T-helper 1 cell treated with Interleukin-12 subunit alpha and Interleukin-12 subunit beta and Interleukin-4 antibody, amounts not matched to agents 30 μg/mL and 1 μg/mL, for 36 hours (primary cell): Measurements from ENCODE around the gene ILK.

Experiments
- H3K27ac Mint-ChIP-seq: one replicate; pipeline ENCODE4 v1.8.0; 2021; ENCODE audit warnings: mild to moderate bottlenecking, mixed read lengths
- H3K27me3 Mint-ChIP-seq: one replicate; pipeline ENCODE4 v1.8.0; 2021; ENCODE audit warnings: low read depth, mixed read lengths
- H3K36me3 Mint-ChIP-seq: one replicate; pipeline ENCODE4 v1.8.0; 2021; ENCODE audit warnings: low read depth, mixed read lengths
- H3K4me1 Mint-ChIP-seq: one replicate; pipeline ENCODE4 v1.8.0; 2021; ENCODE audit warnings: low read depth, mixed read lengths
- H3K4me3 Mint-ChIP-seq: one replicate; pipeline ENCODE4 v1.8.0; 2021; ENCODE audit warnings: mild to moderate bottlenecking, moderate library complexity, mixed read lengths
- H3K9me3 Mint-ChIP-seq: one replicate; pipeline ENCODE4 v1.8.0; 2021; ENCODE audit warnings: mixed read lengths

ILK gene

GRCh38 chr11:6618117-6619003, 14.8 kb downstream of the ILK start:
- Mint-ChIP-seq H3K27ac (no peak overlapping the region), H3K27me3 (no peaks in the 10 kb centered on the region), H3K9me3 (no peaks in the 10 kb centered on the region), H3K36me3 (peaks cover 16% of the 10 kb centered on the region), H3K4me1 (peaks cover 6% of the 10 kb centered on the region), H3K4me3 (no peak overlapping the region)

GRCh38 chr11:6619004-6619745, 15.6 kb downstream of the ILK start, which contains the start of gene TPP1:
Gene TPP1 (minus strand): TSS chr11:6619422. CDS start chr11:6619400, 22 bp downstream.
- no peaks in the 10 kb centered on the region for H3K9me3 Mint-ChIP-seq
- H3K27me3 Mint-ChIP-seq: no peaks in the 10 kb centered on the region
- peaks cover 16% of the 10 kb centered on the region for H3K36me3 Mint-ChIP-seq
- no peak within 1 kb of the TSS for H3K27ac Mint-ChIP-seq
- peaks cover 6% of the 10 kb centered on the region for H3K4me1 Mint-ChIP-seq
- no peak within 1 kb of the TSS for H3K4me3 Mint-ChIP-seq

GRCh38 chr11:6620636-6621035, 17.1 kb downstream of the ILK start:
- no peaks in the 10 kb centered on the region for H3K9me3 Mint-ChIP-seq
- H3K4me1 Mint-ChIP-seq: peaks cover 6% of the 10 kb centered on the region
- no peaks in the 10 kb centered on the region for H3K27me3 Mint-ChIP-seq
- no peak overlapping the region for H3K27ac Mint-ChIP-seq
- no peak overlapping the region for H3K4me3 Mint-ChIP-seq
- H3K36me3 Mint-ChIP-seq: peaks cover 8% of the 10 kb centered on the region

GRCh38 chr11:6621711-6622211, 18.2 kb downstream of the ILK start:
- Mint-ChIP-seq H3K9me3 (no peaks in the 10 kb centered on the region), H3K27me3 (no peaks in the 10 kb centered on the region), H3K4me1 (no peaks in the 10 kb centered on the region), H3K36me3 (no peaks in the 10 kb centered on the region), H3K4me3 (no peak overlapping the region), H3K27ac (no peak overlapping the region)

- H3K27ac Mint-ChIP-seq: no peak overlapping the region
These were observed 18.9 kb downstream of the ILK start for GRCh38 chr11:6622261-6623171.

GRCh38 chr11:6623391-6624363, 20.1 kb downstream of the ILK start:
- H3K27me3 Mint-ChIP-seq: no peaks in the 10 kb centered on the region

More at GRCh38 chr11:6622261-6623171, 18.9 kb downstream of the ILK start:
- H3K36me3 Mint-ChIP-seq: no peaks in the 10 kb centered on the region
- H3K27me3 Mint-ChIP-seq: no peaks in the 10 kb centered on the region
- H3K4me3 Mint-ChIP-seq: no peak overlapping the region
- H3K9me3 Mint-ChIP-seq: no peaks in the 10 kb centered on the region
- peaks cover 3% of the 10 kb centered on the region for H3K4me1 Mint-ChIP-seq

GRCh38 chr11:6625156-6625831, 21.7 kb downstream of the ILK start:
- no peak overlapping the region for H3K4me3 Mint-ChIP-seq

More at GRCh38 chr11:6623391-6624363, 20.1 kb downstream of the ILK start:
- Mint-ChIP-seq H3K4me3 (no peak overlapping the region), H3K4me1 (peaks cover 10% of the 10 kb centered on the region), H3K27ac (no peak overlapping the region), H3K9me3 (no peaks in the 10 kb centered on the region), H3K36me3 (no peaks in the 10 kb centered on the region)

GRCh38 chr11:6625832-6626420, 22.4 kb downstream of the ILK start:
- H3K4me1 Mint-ChIP-seq: peaks cover 10% of the 10 kb centered on the region
- no peak overlapping the region for H3K4me3 Mint-ChIP-seq
- no peaks in the 10 kb centered on the region for H3K36me3 Mint-ChIP-seq
- no peaks in the 10 kb centered on the region for H3K27me3 Mint-ChIP-seq
- H3K27ac Mint-ChIP-seq: no peak overlapping the region
- H3K9me3 Mint-ChIP-seq: no peaks in the 10 kb centered on the region

More at GRCh38 chr11:6625156-6625831, 21.7 kb downstream of the ILK start:
- Mint-ChIP-seq H3K27ac (no peak overlapping the region), H3K27me3 (no peaks in the 10 kb centered on the region), H3K4me1 (peaks cover 10% of the 10 kb centered on the region), H3K36me3 (no peaks in the 10 kb centered on the region), H3K9me3 (no peaks in the 10 kb centered on the region)

GRCh38 chr11:6626971-6627761, 23.6 kb downstream of the ILK start:
- H3K27ac Mint-ChIP-seq: peak overlapping the region; percentile 56

GRCh38 chr11:6627762-6628241, 24.2 kb downstream of the ILK start:
- H3K4me3 Mint-ChIP-seq: peak overlapping the region; percentile 48
- peak overlapping the region; percentile 56 for H3K27ac Mint-ChIP-seq
- H3K4me1 Mint-ChIP-seq: peaks cover 10% of the 10 kb centered on the region
- H3K27me3 Mint-ChIP-seq: no peaks in the 10 kb centered on the region
- no peaks in the 10 kb centered on the region for H3K9me3 Mint-ChIP-seq
- H3K36me3 Mint-ChIP-seq: no peaks in the 10 kb centered on the region

More at GRCh38 chr11:6626971-6627761, 23.6 kb downstream of the ILK start:
- Mint-ChIP-seq H3K4me1 (peaks cover 10% of the 10 kb centered on the region), H3K4me3 (peak overlapping the region; percentile 48), H3K9me3 (no peaks in the 10 kb centered on the region), H3K36me3 (no peaks in the 10 kb centered on the region), H3K27me3 (no peaks in the 10 kb centered on the region)

GRCh38 chr11:6628526-6628925, 25.0 kb downstream of the ILK start:
- Mint-ChIP-seq H3K4me3 (no peak overlapping the region), H3K9me3 (no peaks in the 10 kb centered on the region), H3K27ac (peak overlapping the region; percentile 56), H3K4me1 (peaks cover 10% of the 10 kb centered on the region), H3K36me3 (no peaks in the 10 kb centered on the region), H3K27me3 (no peaks in the 10 kb centered on the region)

- Mint-ChIP-seq H3K4me1 (peaks cover 10% of the 10 kb centered on the region), H3K9me3 (no peaks in the 10 kb centered on the region), H3K4me3 (no peak overlapping the region), H3K36me3 (no peaks in the 10 kb centered on the region), H3K27ac (no peak overlapping the region), H3K27me3 (no peaks in the 10 kb centered on the region)
These were observed 26.0 kb downstream of the ILK start for GRCh38 chr11:6629573-6629891.
